Measurements from ENCODE around the gene DESI1. TPM values are rescaled to one million over a fixed set of nuclear protein-coding genes. Genes with fewer than 3 reads are reported as not detected.

The DESI1 gene
- total RNA-seq, 1 donor from 2014 or later: 38.4 TPM

Other genes starting within 250 kb of the DESI1 start
- gene TEF, start 239.1 kb downstream of the DESI1 start, total RNA-seq: 20.7 TPM
- gene TOB2, start 174.2 kb downstream of the DESI1 start, total RNA-seq: 62.6 TPM
- gene PHF5A, start 152.4 kb downstream of the DESI1 start, total RNA-seq: 26.4 TPM
- 835 TPM for gene ACO2, start 151.9 kb downstream of the DESI1 start, total RNA-seq
- gene POLR3H, start 76.6 kb downstream of the DESI1 start, total RNA-seq: 18.3 TPM
- 252 TPM for gene CSDC2, start 60.0 kb downstream of the DESI1 start, total RNA-seq
- gene PMM1, start 31.2 kb downstream of the DESI1 start, total RNA-seq: 13.9 TPM
- gene XRCC6, start 252 bp upstream of the DESI1 start, total RNA-seq: 143 TPM
- 193 TPM for gene SNU13, start 67.8 kb upstream of the DESI1 start, total RNA-seq
- gene MEI1, start 78.5 kb upstream of the DESI1 start, total RNA-seq: not detected
- gene CCDC134, start 179.6 kb upstream of the DESI1 start, total RNA-seq: 4.0 TPM
- 75.2 TPM for gene SREBF2, start 212.1 kb upstream of the DESI1 start, total RNA-seq

Measured in Right ventricle myocardium superior (tissue), 1 donor.